Measurements from ENCODE around the gene ADNP. TPM values are rescaled to one million over a fixed set of nuclear protein-coding genes. Genes with fewer than 3 reads are reported as not detected.

ADNP gene
- polyA plus RNA-seq, 3 donors, result 1.4 to 16.6 (median 3.3) TPM

- H3K27me3 Mint-ChIP-seq (ENCODE audit: low read depth in 3 of 3), result peaks cover 16 to 24% (median 21%) of the 10 kb centered on the region in 3 donors
- no CpG with 5 or more reads among the region's 5 CpGs for WGBS (ENCODE audit: insufficient coverage)
- H3K4me1 ChIP-seq (ENCODE audit: control insufficient read depth in 1 of 2, insufficient read depth in 2 of 2, low read length in 2 of 2), result no peaks in the 10 kb centered on the region
- H3K36me3 Mint-ChIP-seq, result no peaks in the 10 kb centered on the region
- no peak overlapping the region for H3K9ac ChIP-seq (ENCODE audit: insufficient read depth, low read length, poor library complexity, severe bottlenecking)
- no peak overlapping the region for H3K4me3 Mint-ChIP-seq
- no peaks in the 10 kb centered on the region for H4K20me1 ChIP-seq (ENCODE audit: insufficient read depth, low read length)
- DNase-seq, result no peak
- no peak overlapping the region for H2AFZ ChIP-seq (ENCODE audit: insufficient read depth, low read depth, low read length, poor library complexity, severe bottlenecking)
- intact Hi-C loops (cut with micrococcal nuclease), result no loop called here
- H3K27me3 ChIP-seq (ENCODE audit: control insufficient read depth in 2 of 2, insufficient read depth in 2 of 2, low read length in 2 of 2), result peaks cover 0 to 5% of the 10 kb centered on the region in 2 donors
- H3K4me2 ChIP-seq (replicated peaks; ENCODE audit: extremely low read depth, low read length, poor library complexity, severe bottlenecking), result no peak overlapping the region
- H3K79me2 ChIP-seq (ENCODE audit: insufficient read depth, low read length), result no peaks in the 10 kb centered on the region
- TF ChIP-seq CTCF (IDR thresholded peaks at IDR 0.05), result no peak
- no peak overlapping the region for H3K27ac Mint-ChIP-seq
- no peak overlapping the region for H3K4me3 ChIP-seq (replicated peaks in 1 of 3; ENCODE audit: low read depth in 2 of 3, low read length in 3 of 3)
- H3K9me3 ChIP-seq (replicated peaks in 1 of 2; ENCODE audit: control insufficient read depth in 1 of 2, insufficient read depth in 1 of 2, low read length in 2 of 2), result no peaks in the 10 kb centered on the region
- H3K36me3 ChIP-seq (replicated peaks in 1 of 2; ENCODE audit: control insufficient read depth in 1 of 2, insufficient read depth in 2 of 2, low read length in 2 of 2), result no peaks in the 10 kb centered on the region
- H3K27ac ChIP-seq (ENCODE audit: low read depth in 1 of 2, low read length in 2 of 2), result no peak overlapping the region
- H3K4me1 Mint-ChIP-seq, result no peaks in the 10 kb centered on the region
- no peaks in the 10 kb centered on the region for H3K9me3 Mint-ChIP-seq
Observed at GRCh38 chr20:50969435-50969834, 38.2 kb upstream of the ADNP start.

- intact Hi-C loops (cut with micrococcal nuclease), result no loop called here
- Histone ChIP-seq H3K4me3 (replicated peaks in 1 of 3; ENCODE audit: low read depth in 2 of 3, low read length in 3 of 3) (no peak overlapping the region), H2AFZ (ENCODE audit: insufficient read depth, low read depth, low read length, poor library complexity, severe bottlenecking) (no peak overlapping the region), H3K4me1 (ENCODE audit: control insufficient read depth in 1 of 2, insufficient read depth in 2 of 2, low read length in 2 of 2) (no peaks in the 10 kb centered on the region), H3K4me2 (replicated peaks; ENCODE audit: extremely low read depth, low read length, poor library complexity, severe bottlenecking) (no peak overlapping the region), H3K27me3 (ENCODE audit: control insufficient read depth in 2 of 2, insufficient read depth in 2 of 2, low read length in 2 of 2) (peaks cover 0 to 5% of the 10 kb centered on the region in 2 donors), H3K9me3 (replicated peaks in 1 of 2; ENCODE audit: control insufficient read depth in 1 of 2, insufficient read depth in 1 of 2, low read length in 2 of 2) (no peaks in the 10 kb centered on the region), H4K20me1 (ENCODE audit: insufficient read depth, low read length) (no peaks in the 10 kb centered on the region), H3K79me2 (ENCODE audit: insufficient read depth, low read length) (no peaks in the 10 kb centered on the region), H3K9ac (ENCODE audit: insufficient read depth, low read length, poor library complexity, severe bottlenecking) (no peak overlapping the region), H3K27ac (ENCODE audit: low read depth in 1 of 2, low read length in 2 of 2) (no peak overlapping the region), H3K36me3 (replicated peaks in 1 of 2; ENCODE audit: control insufficient read depth in 1 of 2, insufficient read depth in 2 of 2, low read length in 2 of 2) (no peaks in the 10 kb centered on the region)
- H3K9me3 Mint-ChIP-seq, result no peaks in the 10 kb centered on the region
- no peak for TF ChIP-seq CTCF (IDR thresholded peaks at IDR 0.05)
- no peak overlapping the region for H3K27ac Mint-ChIP-seq
- no peak overlapping the region for H3K4me3 Mint-ChIP-seq
- no peaks in the 10 kb centered on the region for H3K4me1 Mint-ChIP-seq
- peaks cover 16 to 21% (median 18%) of the 10 kb centered on the region in 3 donors for H3K27me3 Mint-ChIP-seq (ENCODE audit: low read depth in 3 of 3)
- no peak for DNase-seq
- WGBS (ENCODE audit: insufficient coverage), result 81% methylated on average over 5 of the region's 9 CpGs
- H3K36me3 Mint-ChIP-seq, result no peaks in the 10 kb centered on the region
Observed at GRCh38 chr20:50968289-50968688, 37.1 kb upstream of the ADNP start.
